HG02973 (cell line): ENCODE data around the gene DNAH2.
A peak's percentile ranks its signal among the peaks of the same experiment; 100 is the strongest.

Source experiments
- ATAC-seq: cut with Tn5 transposase; IDR thresholded peaks from one replicate; pipeline ENCODE4 v1.9.1; 2021; ENCODE audit warnings: moderate library complexity; ENCODE audit not compliant: unreplicated experiment

DNAH2 gene

GRCh38 chr17:7818746-7819645, 101.5 kb downstream of the DNAH2 start:
- no peak for ATAC-seq

- no peak for ATAC-seq
Observed at GRCh38 chr17:7820231-7820630, 102.7 kb downstream of the DNAH2 start.

GRCh38 chr17:7822126-7822525, 104.6 kb downstream of the DNAH2 start:
- ATAC-seq, result no peak

- ATAC-seq, result no peak
Observed at GRCh38 chr17:7823581-7824001, 106.0 kb downstream of the DNAH2 start.

GRCh38 chr17:7824021-7824924, 106.7 kb downstream of the DNAH2 start:
- ATAC-seq, result no peak

- no peak for ATAC-seq
Observed at GRCh38 chr17:7825206-7825990, 107.9 kb downstream of the DNAH2 start.

GRCh38 chr17:7830616-7831015, 113.1 kb downstream of the DNAH2 start:
- ATAC-seq, result no peak

GRCh38 chr17:7831233-7831632, 113.7 kb downstream of the DNAH2 start:
- ATAC-seq, result no peak

GRCh38 chr17:7832431-7832830, 114.9 kb downstream of the DNAH2 start:
- no peak for ATAC-seq

GRCh38 chr17:7833011-7833794, 115.7 kb downstream of the DNAH2 start:
- ATAC-seq, result no peak

- peak; percentile 34 for ATAC-seq
Observed at GRCh38 chr17:7833795-7834541, 116.4 kb downstream of the DNAH2 start, which contains the start of gene KDM6B. TSS of gene KDM6B (plus strand) at chr17:7834217. CDS start at chr17:7845555, 11,338 bp downstream.

- no peak for ATAC-seq
Observed at GRCh38 chr17:7834542-7834956, 117.0 kb downstream of the DNAH2 start.

- ATAC-seq, result peak; percentile 33
Observed at GRCh38 chr17:7834957-7835813, 117.6 kb downstream of the DNAH2 start.

- peak; percentile 30 for ATAC-seq
Observed at GRCh38 chr17:7835814-7836595, 118.5 kb downstream of the DNAH2 start.

GRCh38 chr17:7836596-7837407, 119.3 kb downstream of the DNAH2 start:
- no peak for ATAC-seq

GRCh38 chr17:7837408-7838088, 120.0 kb downstream of the DNAH2 start:
- no peak for ATAC-seq
